IPS-NIHi7 (cell line): Measurements from ENCODE around the gene ATP2C2.

Experiments
- DNase-seq: peaks from one replicate; pipeline ENCODE4 v3.0.0; 2012; ENCODE audit warnings: mixed read lengths; ENCODE audit errors: extremely low spot score

The ATP2C2 gene

GRCh38 chr16:84489131-84489530 lies 120.8 kb downstream of the ATP2C2 start:
- DNase-seq, result no peak

- no peak for DNase-seq
Measured at GRCh38 chr16:84495506-84495905, 127.2 kb downstream of the ATP2C2 start.

GRCh38 chr16:84496991-84497390 lies 128.7 kb downstream of the ATP2C2 start:
- DNase-seq, result no peak

GRCh38 chr16:84497418-84498222 lies 129.3 kb downstream of the ATP2C2 start:
- DNase-seq, result no peak

GRCh38 chr16:84498223-84498610 lies 129.9 kb downstream of the ATP2C2 start:
- no peak for DNase-seq

GRCh38 chr16:84498859-84499620 lies 130.7 kb downstream of the ATP2C2 start:
- DNase-seq, result no peak

- DNase-seq, result no peak
Measured at GRCh38 chr16:84499638-84500037, 131.3 kb downstream of the ATP2C2 start.

- no peak for DNase-seq
Measured at GRCh38 chr16:84500531-84500930, 132.2 kb downstream of the ATP2C2 start.

- DNase-seq, result no peak
Measured at GRCh38 chr16:84501077-84501735, 132.9 kb downstream of the ATP2C2 start.

GRCh38 chr16:84502075-84502474 lies 133.7 kb downstream of the ATP2C2 start:
- DNase-seq, result no peak

- DNase-seq, result no peak
Measured at GRCh38 chr16:84502581-84502980, 134.2 kb downstream of the ATP2C2 start.

GRCh38 chr16:84503751-84504395 lies 135.5 kb downstream of the ATP2C2 start:
- no peak for DNase-seq

- peak; percentile 100 for DNase-seq
Measured at GRCh38 chr16:84504420-84505248, 136.3 kb downstream of the ATP2C2 start, which contains the start of gene MEAK7. TSS of gene MEAK7 (minus strand) at chr16:84504659. CDS start at chr16:84498086, 6,573 bp downstream.

- no peak for DNase-seq
Measured at GRCh38 chr16:84505249-84506187, 137.2 kb downstream of the ATP2C2 start.

- DNase-seq, result no peak
Measured at GRCh38 chr16:84507011-84507982, 139.0 kb downstream of the ATP2C2 start.

- no peak for DNase-seq
Measured at GRCh38 chr16:84508502-84508901, 140.2 kb downstream of the ATP2C2 start.

GRCh38 chr16:84509032-84509950 lies 141.0 kb downstream of the ATP2C2 start:
- DNase-seq, result no peak
